Osteoblast (primary cell): Measurements from ENCODE around the gene MDM2. TPM values are rescaled to one million over a fixed set of nuclear protein-coding genes. Genes with fewer than 3 reads are reported as not detected.

Source experiments
- DNase-seq: peaks from one replicate; pipeline ENCODE4 v3.0.0; 2011; ENCODE audit warnings: low spot score, mixed read lengths; ENCODE audit not compliant: insufficient read length; ENCODE audit errors: missing footprints
- H2AFZ ChIP-seq: 2 replicates; pipeline ENCODE4 v1.6.0; 2011; ENCODE audit warnings: mild to moderate bottlenecking, low read length
- H3K27ac ChIP-seq: 2 replicates; pipeline ENCODE4 v1.5.1; 2011; ENCODE audit warnings: mild to moderate bottlenecking, low read depth, low read length, moderate library complexity
- H3K27me3 ChIP-seq: 2 replicates; pipeline ENCODE4 v1.6.0; 2012; ENCODE audit warnings: mild to moderate bottlenecking, control low read depth, inconsistent platforms, low read length, moderate library complexity; ENCODE audit not compliant: insufficient read depth
- H3K36me3 ChIP-seq: 2 replicates; pipeline ENCODE4 v1.5.1; 2011; ENCODE audit warnings: mild to moderate bottlenecking, low read length, control low read depth, moderate library complexity; ENCODE audit not compliant: insufficient read depth
- H3K4me1 ChIP-seq: 2 replicates; pipeline ENCODE4 v1.5.1; 2011; ENCODE audit warnings: mild to moderate bottlenecking, low read length, control low read depth, moderate library complexity; ENCODE audit not compliant: insufficient read depth
- H3K4me2 ChIP-seq: 2 replicates; pipeline ENCODE4 v1.6.0; 2011; ENCODE audit warnings: mild to moderate bottlenecking, low read length; ENCODE audit not compliant: insufficient read depth
- H3K4me3 ChIP-seq: fragments of 200-600 bp; sonication (generic); 3 replicates; pipeline ENCODE4 v1.5.1; 2012; ENCODE audit warnings: mild to moderate bottlenecking, low read length, inconsistent platforms; ENCODE audit not compliant: insufficient read depth
- H3K79me2 ChIP-seq: 2 replicates; pipeline ENCODE4 v1.6.0; 2012; ENCODE audit warnings: mild to moderate bottlenecking, low read length, control low read depth, inconsistent platforms; ENCODE audit not compliant: insufficient read depth
- H3K9me3 ChIP-seq: 2 replicates; pipeline ENCODE4 v1.5.1; 2011; ENCODE audit warnings: low read depth, low read length, control low read depth
- H4K20me1 ChIP-seq: 2 replicates; pipeline ENCODE4 v1.6.0; 2012; ENCODE audit warnings: mild to moderate bottlenecking, low read length, control low read depth; ENCODE audit not compliant: insufficient read depth
- total RNA-seq: library from RNA; depleted of rRNA; stranded (reverse); fragments of >200 nt; gene quantifications from 2 replicates; pipeline ENCODE4 v1.2.3, GENCODE V29; 2012
- TF ChIP-seq, protein P1 (sequence below): IDR thresholded peaks from 2 replicates; pipeline ENCODE4 v1.5.1; 2011; ENCODE audit warnings: mild to moderate bottlenecking, low read depth, low read length, moderate library complexity; ENCODE audit errors: extremely low read depth

Gene MDM2
- total RNA-seq, 1 donor: 225 TPM

DNA sequence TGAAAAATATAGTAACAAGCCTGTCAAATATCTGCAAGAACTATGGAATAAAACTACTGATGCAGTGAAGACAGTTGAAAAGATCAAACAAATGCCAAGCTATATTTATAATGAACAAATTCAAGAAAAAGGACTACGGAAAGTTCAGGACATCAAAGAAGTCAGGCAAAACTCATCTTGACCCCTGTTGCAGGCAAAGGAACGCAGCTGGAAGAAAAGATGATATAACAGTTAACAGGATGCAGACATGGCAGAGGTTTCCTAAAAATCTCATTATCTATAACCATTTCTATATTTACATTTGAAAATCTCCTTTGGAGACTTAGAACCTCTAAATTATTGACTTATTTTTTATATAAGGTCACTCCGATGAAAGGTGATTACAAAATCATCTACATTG is 34.1 kb downstream of the MDM2 start:
- DNase-seq: no peak
- Histone ChIP-seq H2AFZ (no peak overlapping the region), H3K9me3 (no peaks in the 10 kb centered on the region), H3K27ac (no peak overlapping the region), H3K4me1 (no peaks in the 10 kb centered on the region), H3K4me3 (no peak overlapping the region), H4K20me1 (peaks cover 22% of the 10 kb centered on the region), H3K4me2 (no peak overlapping the region), H3K79me2 (no peaks in the 10 kb centered on the region), H3K27me3 (no peaks in the 10 kb centered on the region), H3K36me3 (peaks cover 80% of the 10 kb centered on the region)
- TF ChIP-seq, protein P1, sequence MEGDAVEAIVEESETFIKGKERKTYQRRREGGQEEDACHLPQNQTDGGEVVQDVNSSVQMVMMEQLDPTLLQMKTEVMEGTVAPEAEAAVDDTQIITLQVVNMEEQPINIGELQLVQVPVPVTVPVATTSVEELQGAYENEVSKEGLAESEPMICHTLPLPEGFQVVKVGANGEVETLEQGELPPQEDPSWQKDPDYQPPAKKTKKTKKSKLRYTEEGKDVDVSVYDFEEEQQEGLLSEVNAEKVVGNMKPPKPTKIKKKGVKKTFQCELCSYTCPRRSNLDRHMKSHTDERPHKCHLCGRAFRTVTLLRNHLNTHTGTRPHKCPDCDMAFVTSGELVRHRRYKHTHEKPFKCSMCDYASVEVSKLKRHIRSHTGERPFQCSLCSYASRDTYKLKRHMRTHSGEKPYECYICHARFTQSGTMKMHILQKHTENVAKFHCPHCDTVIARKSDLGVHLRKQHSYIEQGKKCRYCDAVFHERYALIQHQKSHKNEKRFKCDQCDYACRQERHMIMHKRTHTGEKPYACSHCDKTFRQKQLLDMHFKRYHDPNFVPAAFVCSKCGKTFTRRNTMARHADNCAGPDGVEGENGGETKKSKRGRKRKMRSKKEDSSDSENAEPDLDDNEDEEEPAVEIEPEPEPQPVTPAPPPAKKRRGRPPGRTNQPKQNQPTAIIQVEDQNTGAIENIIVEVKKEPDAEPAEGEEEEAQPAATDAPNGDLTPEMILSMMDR: no peak

DNA sequence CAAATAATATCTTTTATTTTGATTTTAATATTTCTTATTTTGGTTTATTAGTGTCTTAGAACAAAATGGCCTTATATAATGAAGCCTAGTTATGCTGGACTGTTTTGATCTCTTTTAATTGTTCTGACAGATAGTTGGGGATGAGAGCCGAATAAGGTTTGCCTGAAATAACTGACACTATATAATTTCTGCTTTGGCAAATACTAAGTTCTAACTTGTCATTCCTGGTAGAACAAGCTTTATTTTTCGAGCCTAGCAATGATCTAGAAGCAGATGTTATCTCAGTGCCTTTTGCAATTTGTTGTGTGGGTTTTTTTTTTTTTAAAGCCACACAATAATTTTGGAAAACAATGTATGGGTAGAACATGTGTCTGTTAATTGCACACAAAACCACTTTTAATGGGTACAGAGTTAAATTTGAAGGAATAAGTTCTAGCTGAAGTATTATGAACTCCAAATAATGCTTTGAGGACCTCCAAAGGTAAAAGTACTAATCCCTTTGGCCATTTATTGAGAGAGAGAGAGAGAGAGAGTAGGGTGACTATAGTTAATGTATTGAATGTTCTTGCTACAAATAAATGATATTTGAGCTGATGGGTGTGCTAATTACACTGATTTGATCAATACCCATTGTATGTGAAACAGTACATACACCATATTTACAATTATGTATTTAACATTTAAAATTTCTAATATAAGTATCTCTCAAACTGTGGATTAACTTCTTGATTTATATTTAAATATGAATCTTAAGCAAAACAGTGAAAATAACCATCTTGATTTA is 35.0 kb downstream of the MDM2 start:
- Histone ChIP-seq H3K4me3 (no peak overlapping the region), H3K79me2 (no peaks in the 10 kb centered on the region), H2AFZ (no peak overlapping the region), H3K4me2 (no peak overlapping the region), H3K27me3 (no peaks in the 10 kb centered on the region), H3K9me3 (no peaks in the 10 kb centered on the region), H3K4me1 (no peaks in the 10 kb centered on the region), H4K20me1 (peaks cover 22% of the 10 kb centered on the region), H3K27ac (no peak overlapping the region), H3K36me3 (peaks cover 71% of the 10 kb centered on the region)
- TF ChIP-seq, protein P1: no peak
- DNase-seq: no peak

DNA sequence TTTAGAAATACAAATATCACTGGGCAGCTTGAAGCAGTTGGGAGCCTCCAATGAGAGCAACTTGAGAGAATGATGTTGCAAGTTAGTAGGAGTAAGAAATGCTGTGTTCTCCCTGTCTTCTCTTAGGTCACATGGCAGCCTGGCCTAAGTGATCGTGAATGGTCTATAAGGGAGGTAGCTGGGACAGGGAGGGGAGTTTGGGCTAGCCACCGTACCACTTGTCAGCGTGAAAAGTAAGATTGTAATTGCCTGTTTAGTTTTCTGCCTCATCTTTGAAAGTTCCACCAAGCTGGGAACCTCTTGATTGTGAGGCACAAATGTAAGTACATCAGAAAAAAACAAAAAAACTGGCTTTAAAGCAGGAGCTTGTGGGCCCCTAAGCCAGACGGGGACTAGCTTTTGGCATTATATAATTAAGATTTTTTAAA is 36.4 kb downstream of the MDM2 start:
- no peaks in the 10 kb centered on the region for H3K9me3 ChIP-seq
- no peak for DNase-seq
- H4K20me1 ChIP-seq: peaks cover 16% of the 10 kb centered on the region
- peaks cover 58% of the 10 kb centered on the region for H3K36me3 ChIP-seq
- no peak overlapping the region for H2AFZ ChIP-seq
- H3K4me1 ChIP-seq: no peaks in the 10 kb centered on the region
- H3K27ac ChIP-seq: no peak overlapping the region
- H3K79me2 ChIP-seq: no peaks in the 10 kb centered on the region
- no peaks in the 10 kb centered on the region for H3K27me3 ChIP-seq
- H3K4me3 ChIP-seq: no peak overlapping the region
- H3K4me2 ChIP-seq: no peak overlapping the region
- TF ChIP-seq, protein P1: no peak

DNA sequence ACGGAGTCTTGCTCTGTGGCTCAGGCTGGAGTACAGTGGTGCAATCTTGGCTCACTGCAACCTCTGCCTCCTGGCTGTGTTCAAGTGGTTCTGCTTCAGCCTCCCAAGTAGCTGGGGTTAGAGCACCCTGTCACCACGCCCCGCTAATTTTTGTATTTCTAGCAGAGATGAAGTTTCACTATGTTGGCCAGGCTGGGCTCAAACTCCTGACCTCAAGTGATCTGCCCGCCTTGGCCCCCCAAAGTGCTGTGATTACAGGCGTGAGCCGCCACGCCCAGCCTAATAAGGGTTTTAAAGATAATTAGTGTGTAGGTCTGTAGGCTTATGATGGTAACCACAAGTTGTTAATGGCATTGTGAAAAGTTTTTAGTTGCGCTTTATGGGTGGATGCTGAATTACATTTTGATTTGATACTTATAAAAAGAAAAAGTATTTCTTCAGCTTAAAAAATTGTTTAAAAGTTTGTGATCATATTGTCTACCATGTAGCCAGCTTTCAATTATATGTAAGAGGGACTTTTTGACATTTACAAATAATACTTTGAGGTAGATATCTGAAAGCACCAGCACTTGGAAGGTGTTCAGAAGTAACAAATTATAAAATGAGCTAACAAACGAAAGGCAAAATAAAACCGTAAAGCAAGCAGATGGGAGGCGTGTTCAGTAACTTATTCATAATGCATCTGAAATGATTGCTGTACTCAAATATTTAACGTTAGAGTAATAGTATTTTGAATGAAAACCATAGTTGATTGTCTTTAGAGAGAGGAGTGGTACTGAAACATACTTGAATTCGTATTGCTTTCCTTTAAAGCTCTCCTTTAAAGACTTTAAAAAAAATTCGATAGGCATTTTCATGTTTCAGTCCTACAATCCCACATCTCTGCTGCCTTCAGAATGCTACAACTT is 37.1 kb downstream of the MDM2 start:
- Histone ChIP-seq H3K27ac (no peak overlapping the region), H3K36me3 (peaks cover 51% of the 10 kb centered on the region), H3K27me3 (no peaks in the 10 kb centered on the region), H3K4me2 (no peak overlapping the region), H4K20me1 (peaks cover 16% of the 10 kb centered on the region), H3K4me3 (no peak overlapping the region), H3K4me1 (no peaks in the 10 kb centered on the region), H2AFZ (no peak overlapping the region), H3K9me3 (no peaks in the 10 kb centered on the region), H3K79me2 (no peaks in the 10 kb centered on the region)
- TF ChIP-seq, protein P1: no peak
- DNase-seq: no peak
